Measurements from ENCODE around the gene KCNQ1. TPM values are rescaled to one million over a fixed set of nuclear protein-coding genes. Genes with fewer than 3 reads are reported as not detected.

The KCNQ1 gene
- total and polyA plus RNA-seq, 9 of the 15 experiments (the other 6 are each of a cell fraction or from before 2014, with no cell fraction given): 0.44 TPM; not detected in 8

- intact Hi-C loops (cut with micrococcal nuclease): loop anchor here (2.0 kb wide), 1 partner anchor 13 kb away; no protein-coding TSS in a partner anchor
These were observed 425.0 kb downstream of the KCNQ1 start for GRCh38 chr11:2869561-2870427.

More at GRCh38 chr11:2869561-2870427, 425.0 kb downstream of the KCNQ1 start:
- H2AFZ ChIP-seq (ENCODE audit: low read depth, low read length): no peak overlapping the region
- BruUV-seq (replicated peaks): no TSS peak
- H3K79me2 ChIP-seq (ENCODE audit: control insufficient read depth, insufficient read depth, low read length): no peaks in the 10 kb centered on the region
- no peaks in the 10 kb centered on the region for H4K20me1 ChIP-seq (replicated peaks; ENCODE audit: control insufficient read depth, insufficient read depth, low read length)
- H3K9me3 ChIP-seq (replicated peaks; ENCODE audit: control insufficient read depth, insufficient read depth, low read depth, low read length): peaks cover 7% of the 10 kb centered on the region
- H3K36me3 ChIP-seq (ENCODE audit: control insufficient read depth, insufficient read depth, low read length): no peaks in the 10 kb centered on the region
- no peak for FAIRE-seq
- no peak for ATAC-seq
- no peak overlapping the region for H3K4me2 ChIP-seq (ENCODE audit: insufficient read depth, low read length)
- ChIA-PET POLR2A (interaction anchor here (0.6 kb wide), 1 partner anchor 29 kb away, joined by 3 read pairs; no protein-coding TSS in a partner anchor), CTCF (ENCODE audit: low intra/inter-chr PET ratio) (no interaction called here)
- TF ChIP-seq ZNF395 (CRISPR knock-in tag; IDR thresholded peaks at IDR 0.05): no peak
- TF ChIP-seq CBX5 (IDR thresholded peaks at IDR 0.05; ENCODE audit: borderline replicate concordance, low read depth): no peak
- TF ChIP-seq BRCA1 (IDR thresholded peaks at IDR 0.05): no peak
- no peak for TF ChIP-seq BRCA1 (CRISPR knock-in tag; IDR thresholded peaks at IDR 0.05)
- TF ChIP-seq ZNF224 (CRISPR knock-in tag; IDR thresholded peaks at IDR 0.05): no peak
- TF ChIP-seq, protein P1, sequence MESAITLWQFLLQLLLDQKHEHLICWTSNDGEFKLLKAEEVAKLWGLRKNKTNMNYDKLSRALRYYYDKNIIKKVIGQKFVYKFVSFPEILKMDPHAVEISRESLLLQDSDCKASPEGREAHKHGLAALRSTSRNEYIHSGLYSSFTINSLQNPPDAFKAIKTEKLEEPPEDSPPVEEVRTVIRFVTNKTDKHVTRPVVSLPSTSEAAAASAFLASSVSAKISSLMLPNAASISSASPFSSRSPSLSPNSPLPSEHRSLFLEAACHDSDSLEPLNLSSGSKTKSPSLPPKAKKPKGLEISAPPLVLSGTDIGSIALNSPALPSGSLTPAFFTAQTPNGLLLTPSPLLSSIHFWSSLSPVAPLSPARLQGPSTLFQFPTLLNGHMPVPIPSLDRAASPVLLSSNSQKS (CRISPR knock-in tag; IDR thresholded peaks at IDR 0.05): no peak
- no peak for TF ChIP-seq CSDE1 (IDR thresholded peaks at IDR 0.05)
- TF ChIP-seq SREBF1 (IDR thresholded peaks at IDR 0.05; ENCODE audit: borderline replicate concordance, low read depth, low read length): no peak
- TF ChIP-seq CEBPG (CRISPR knock-in tag; IDR thresholded peaks at IDR 0.05): no peak
- TF ChIP-seq CEBPG (tag; conservative IDR thresholded peaks at IDR 0.05 in 1 of 2, IDR thresholded peaks at IDR 0.05 in 1 of 2): no peak
- TF ChIP-seq BHLHE40 (IDR thresholded peaks at IDR 0.05; ENCODE audit: low read length): no peak
- no peak for TF ChIP-seq ZFPM2 (CRISPR knock-in tag; IDR thresholded peaks at IDR 0.05)
- TF ChIP-seq FOXK1 (CRISPR knock-in tag; IDR thresholded peaks at IDR 0.05; ENCODE audit: borderline replicate concordance): no peak
- TF ChIP-seq CREB1 (IDR thresholded peaks at IDR 0.05): no peak
- no peak for TF ChIP-seq CREB1 (CRISPR knock-in tag; IDR thresholded peaks at IDR 0.05)
- no peaks in the 10 kb centered on the region; a peak in 1 of 5 replicates for H3K27me3 ChIP-seq (ENCODE audit: control insufficient read depth in 2 of 2, insufficient read depth in 2 of 2, low read length in 2 of 2)
- WGBS (ENCODE audit: insufficient coverage, low coverage, missing lambda C conversion rate): 93% methylated on average over 59 of the region's 90 CpGs
- H3K4me3 ChIP-seq: no peak overlapping the region
- in situ Hi-C loops (cut with MboI): no loop called here
- H3K27ac ChIP-seq (ENCODE audit: extremely low read depth, low read depth, low read length): no peak overlapping the region
- H3K4me1 ChIP-seq (replicated peaks in 1 of 2; ENCODE audit: control insufficient read depth in 2 of 2, insufficient read depth in 2 of 2, low read length in 2 of 2): peaks cover 10 to 38% of the 10 kb centered on the region in 2 experiments; a peak in 4 of 5 replicates
- H3K9ac ChIP-seq (ENCODE audit: insufficient read depth in 1 of 2, low read depth in 2 of 2, low read length in 2 of 2): no peak overlapping the region
- H3K9me1 ChIP-seq (ENCODE audit: control insufficient read depth, insufficient read depth, low read length): no peaks in the 10 kb centered on the region
- no peak for DNase-seq (ENCODE audit: extremely low read depth in 1 of 4, low spot score in 3 of 4)
